Right lobe of liver (tissue), 4 donors: ENCODE data around the gene DCAF6.

Source experiments
- POLR2A ChIP-seq: fragments of 450-650 bp; IDR thresholded peaks from one replicate; pipeline ENCODE4 v1.6.1; 2017; ENCODE audit warnings: antibody characterized with exemption, mild to moderate bottlenecking
- TF ChIP-seq, protein P1 (sequence below), 4 donors: fragments of 200-600 bp in 3 of 4; fragments of 450-650 bp in 1 of 4; IDR thresholded peaks; one replicate each; pipeline versions ENCODE4 v1.5.1 to v1.8.0; 2016 to 2022; ENCODE audit warnings: antibody characterized with exemption in 4 of 4, mild to moderate bottlenecking in 2 of 4
- donor health status: DM: no; HTN: no; CAD: no.
- donor health status: DM: no; HTN: no; CAD: no.
- donor health status: DM: no; HTN: yes; CAD: no.

- no peak for TF ChIP-seq POLR2A
- TF ChIP-seq, protein P1, sequence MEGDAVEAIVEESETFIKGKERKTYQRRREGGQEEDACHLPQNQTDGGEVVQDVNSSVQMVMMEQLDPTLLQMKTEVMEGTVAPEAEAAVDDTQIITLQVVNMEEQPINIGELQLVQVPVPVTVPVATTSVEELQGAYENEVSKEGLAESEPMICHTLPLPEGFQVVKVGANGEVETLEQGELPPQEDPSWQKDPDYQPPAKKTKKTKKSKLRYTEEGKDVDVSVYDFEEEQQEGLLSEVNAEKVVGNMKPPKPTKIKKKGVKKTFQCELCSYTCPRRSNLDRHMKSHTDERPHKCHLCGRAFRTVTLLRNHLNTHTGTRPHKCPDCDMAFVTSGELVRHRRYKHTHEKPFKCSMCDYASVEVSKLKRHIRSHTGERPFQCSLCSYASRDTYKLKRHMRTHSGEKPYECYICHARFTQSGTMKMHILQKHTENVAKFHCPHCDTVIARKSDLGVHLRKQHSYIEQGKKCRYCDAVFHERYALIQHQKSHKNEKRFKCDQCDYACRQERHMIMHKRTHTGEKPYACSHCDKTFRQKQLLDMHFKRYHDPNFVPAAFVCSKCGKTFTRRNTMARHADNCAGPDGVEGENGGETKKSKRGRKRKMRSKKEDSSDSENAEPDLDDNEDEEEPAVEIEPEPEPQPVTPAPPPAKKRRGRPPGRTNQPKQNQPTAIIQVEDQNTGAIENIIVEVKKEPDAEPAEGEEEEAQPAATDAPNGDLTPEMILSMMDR (IDR thresholded peaks at IDR 0.05), result no peak
Measured at GRCh38 chr1:167983797-167984420, 47.4 kb downstream of the DCAF6 start.
